Cardiac fibroblast (primary cell): ENCODE data around the gene CPEB2.

Experiments used
- DNase-seq, 2 donors: peaks; one replicate each; pipeline versions ENCODE4 v3.0.0 to v3.0.0-alpha.2; 2010; ENCODE audit warnings: low read depth in 2 of 2
- H3K4me3 ChIP-seq, 2 donors: replicated peaks in 1 of 2; 1 replicate in 1 of 2; 2 replicates in 1 of 2; pipeline ENCODE4 v1.5.1; 2011; ENCODE audit warnings: low read depth in 2 of 2, low read length in 2 of 2, mild to moderate bottlenecking in 2 of 2, moderate library complexity in 1 of 2
- CTCF ChIP-seq: IDR thresholded peaks from one replicate; pipeline ENCODE4 v1.5.1; 2011; ENCODE audit warnings: low read depth, mild to moderate bottlenecking, low read length, inconsistent platforms

The CPEB2 gene

GRCh38 chr4:15088394-15089035 is 86.2 kb downstream of the CPEB2 start:
- DNase-seq: no peak
- H3K4me3 ChIP-seq: no peak overlapping the region
- TF ChIP-seq CTCF: no peak

GRCh38 chr4:15089979-15090378 is 87.7 kb downstream of the CPEB2 start:
- no peak for TF ChIP-seq CTCF
- DNase-seq: no peak
- H3K4me3 ChIP-seq: no peak overlapping the region

- TF ChIP-seq CTCF: no peak
- DNase-seq: no peak
- no peak overlapping the region for H3K4me3 ChIP-seq
These were observed 98.1 kb downstream of the CPEB2 start for GRCh38 chr4:15100380-15100779.

- TF ChIP-seq CTCF: no peak
- H3K4me3 ChIP-seq: no peak overlapping the region
- peak; percentile 7 to 58 for DNase-seq
These were observed 98.9 kb downstream of the CPEB2 start for GRCh38 chr4:15100994-15101695.

GRCh38 chr4:15104825-15105224 is 102.5 kb downstream of the CPEB2 start:
- H3K4me3 ChIP-seq: no peak overlapping the region

GRCh38 chr4:15106399-15106798 is 104.1 kb downstream of the CPEB2 start:
- H3K4me3 ChIP-seq: no peak overlapping the region
- DNase-seq: peak in 1 of 2 donors; percentile 29
- no peak for TF ChIP-seq CTCF

More at GRCh38 chr4:15104825-15105224, 102.5 kb downstream of the CPEB2 start:
- no peak for TF ChIP-seq CTCF
- peak in 1 of 2 donors; percentile 17 for DNase-seq

- TF ChIP-seq CTCF: no peak
- H3K4me3 ChIP-seq: no peak overlapping the region
- no peak for DNase-seq
These were observed 107.3 kb downstream of the CPEB2 start for GRCh38 chr4:15109600-15109999.
